Endothelial cell of hepatic sinusoid (primary cell): ENCODE results near the gene DNAI1.

Source experiments
- in situ Hi-C: cut with HindIII; loops from 2 replicates; pipeline ENCODE4 v1.10.0; 2017; ENCODE audit warnings: low sequenced_read_pairs

The DNAI1 gene

DNA sequence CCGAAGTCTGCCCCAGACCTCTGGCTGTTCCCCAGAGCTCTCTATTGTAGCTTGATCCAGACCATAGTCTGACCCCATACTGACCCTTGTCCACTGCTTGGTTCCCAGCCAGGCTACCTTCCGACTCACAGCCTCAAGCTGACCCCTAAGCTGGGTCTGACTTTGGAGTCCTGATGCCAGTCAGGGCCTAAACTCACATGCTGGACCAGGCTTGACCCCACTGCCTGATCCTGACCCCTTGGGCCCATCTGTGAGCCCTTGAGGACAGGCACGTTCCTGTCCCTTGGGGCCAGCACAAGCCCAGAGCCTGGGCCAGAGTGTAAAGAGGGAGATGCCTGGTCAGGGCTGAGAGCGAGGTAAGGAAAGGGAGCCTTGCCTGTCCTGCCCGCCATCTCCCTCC lies 96.9 kb downstream of the DNAI1 start:
- in situ Hi-C loops: no loop called here

DNA sequence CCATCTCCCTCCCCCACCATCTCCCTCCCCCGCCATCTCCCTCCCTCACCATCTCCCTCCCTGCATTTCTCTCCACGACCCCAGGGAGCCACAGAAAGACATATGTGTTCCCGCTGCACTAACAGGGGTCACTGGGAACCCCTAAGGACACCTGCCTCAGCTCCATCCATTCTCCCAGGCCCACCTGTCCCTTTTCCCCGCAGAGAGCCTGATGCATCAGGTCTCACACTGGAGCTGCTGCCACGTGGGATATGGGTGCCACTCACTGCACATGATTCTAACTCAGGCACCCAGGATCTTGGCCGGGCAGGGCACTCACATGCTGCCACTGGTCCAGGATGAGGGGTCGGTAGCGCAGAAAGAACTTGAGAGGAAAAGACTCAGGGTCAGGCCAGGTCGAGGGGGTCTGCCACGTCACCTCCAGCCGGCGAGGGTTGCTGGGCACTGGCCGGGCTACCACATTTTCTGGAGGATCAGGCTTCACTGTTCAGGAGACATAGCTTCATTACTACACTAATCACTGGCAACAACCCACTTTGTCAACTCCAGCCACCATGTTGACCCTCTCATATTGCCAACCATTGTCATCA lies 97.4 kb downstream of the DNAI1 start:
- in situ Hi-C loops: no loop called here

DNA sequence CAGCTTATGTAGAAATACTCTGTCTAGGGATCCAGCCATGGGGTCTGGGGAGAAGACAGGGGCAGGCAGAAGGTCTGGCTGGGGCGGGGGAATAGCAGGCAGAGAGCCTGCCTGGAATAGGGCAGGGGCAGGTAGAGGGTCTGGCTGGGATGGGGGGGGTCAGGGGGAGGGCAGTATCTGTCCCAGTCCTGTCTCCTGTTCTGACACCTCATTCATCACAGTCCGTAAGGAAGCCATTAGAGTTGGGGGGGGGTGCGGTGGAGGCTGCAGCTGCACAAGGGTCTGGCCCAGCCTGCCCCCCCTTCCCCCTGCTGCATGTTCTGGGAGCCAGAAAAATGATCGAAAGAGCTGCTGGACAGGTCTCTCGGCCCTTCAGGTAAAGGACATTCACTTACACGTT lies 98.3 kb downstream of the DNAI1 start:
- in situ Hi-C loops: no loop called here

DNA sequence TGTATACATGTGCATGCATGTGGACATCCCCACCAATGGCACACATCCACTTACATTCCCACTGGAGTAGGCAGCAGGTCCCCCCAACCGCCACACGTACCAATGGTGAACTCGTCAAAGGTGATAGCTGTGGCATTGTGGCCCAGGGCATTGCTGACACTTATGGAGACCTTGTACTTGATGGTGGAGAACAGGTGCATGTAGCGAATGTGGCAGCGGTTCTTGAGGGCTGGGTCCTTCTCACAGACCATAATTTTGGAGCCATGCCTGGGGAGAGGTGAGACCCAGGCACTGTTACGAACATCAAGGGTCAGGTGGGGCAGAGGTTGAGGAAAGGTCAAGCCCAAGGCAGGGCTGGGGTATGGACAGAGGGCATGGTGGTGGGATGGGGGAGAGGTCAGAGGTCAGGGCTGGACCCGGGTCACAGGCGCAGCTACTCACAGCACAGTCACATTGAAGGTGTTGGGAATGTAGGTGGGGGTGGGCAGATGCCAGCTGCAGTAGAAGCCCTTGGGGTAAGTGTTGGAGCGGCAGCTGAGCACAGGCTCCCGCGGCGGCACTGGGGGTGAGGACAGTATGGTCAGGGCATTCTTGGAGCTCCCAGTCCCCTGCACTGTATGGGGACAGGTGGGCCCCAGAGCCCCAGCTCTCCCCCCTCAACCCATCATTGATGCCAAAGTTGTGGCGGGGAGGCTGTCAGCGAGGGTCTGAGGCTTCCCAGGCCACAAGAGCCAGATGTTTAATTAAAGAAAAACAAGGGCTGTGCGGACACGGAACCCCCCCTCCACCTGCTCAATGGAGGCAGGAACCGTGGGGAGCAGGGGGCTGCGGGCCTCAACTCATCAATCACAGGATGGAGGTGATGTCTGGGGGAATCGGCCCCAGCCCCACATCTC lies 99.1 kb downstream of the DNAI1 start:
- in situ Hi-C loops: no loop called here

DNA sequence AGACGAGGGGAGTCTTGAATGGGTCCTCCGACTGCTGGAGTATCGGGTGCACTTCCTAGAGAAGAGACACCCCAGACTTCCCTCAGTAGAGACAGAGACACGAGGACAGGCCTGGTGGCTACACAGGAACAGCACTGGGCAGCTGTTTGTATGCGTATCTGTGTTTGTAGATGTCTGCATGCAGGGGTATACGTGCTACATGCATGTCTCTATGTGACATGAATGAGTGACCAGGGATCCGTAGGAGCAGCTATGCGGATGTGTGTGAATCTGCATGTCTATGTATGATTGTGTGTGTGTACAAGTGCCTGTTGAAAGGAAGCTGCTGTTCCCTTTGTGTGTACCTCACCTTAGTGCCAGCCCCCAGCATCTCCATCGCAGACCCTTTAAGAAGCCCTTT lies 99.8 kb downstream of the DNAI1 start:
- in situ Hi-C loops: no loop called here

DNA sequence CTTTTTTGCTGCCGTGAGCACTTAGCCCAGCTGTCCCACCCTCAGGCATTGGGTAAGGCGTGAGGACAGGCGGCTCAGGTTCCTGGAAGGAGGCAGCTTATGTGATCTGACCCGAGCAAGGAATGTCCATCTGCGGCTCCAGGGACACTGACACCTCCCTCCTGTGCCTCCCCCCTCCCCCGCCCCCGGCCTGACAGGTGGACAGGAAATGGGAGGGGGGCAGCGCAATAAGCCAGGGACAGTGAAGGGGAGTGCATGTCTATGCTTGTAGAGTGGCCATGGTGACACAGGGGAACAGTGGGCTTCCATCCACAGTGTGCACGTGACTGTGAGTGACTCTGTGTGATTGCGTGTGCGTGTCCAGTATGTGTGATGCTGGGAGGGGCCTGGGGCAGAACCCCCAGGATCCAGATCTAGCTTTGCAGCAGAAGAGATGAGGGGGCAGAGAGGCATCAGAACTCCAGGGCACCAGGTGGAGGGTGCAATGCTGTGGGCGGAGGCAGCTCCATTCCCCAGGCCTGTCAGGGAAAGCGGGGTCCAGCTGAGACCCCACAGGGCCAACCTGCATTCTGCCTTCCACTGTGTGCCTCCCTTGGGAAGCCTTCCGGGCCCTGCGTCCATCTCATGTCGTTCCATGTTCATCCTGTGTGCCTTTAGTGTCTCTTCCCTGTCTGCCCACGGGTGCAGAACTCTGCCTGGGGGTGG lies 100.5 kb downstream of the DNAI1 start:
- in situ Hi-C loops: no loop called here

DNA sequence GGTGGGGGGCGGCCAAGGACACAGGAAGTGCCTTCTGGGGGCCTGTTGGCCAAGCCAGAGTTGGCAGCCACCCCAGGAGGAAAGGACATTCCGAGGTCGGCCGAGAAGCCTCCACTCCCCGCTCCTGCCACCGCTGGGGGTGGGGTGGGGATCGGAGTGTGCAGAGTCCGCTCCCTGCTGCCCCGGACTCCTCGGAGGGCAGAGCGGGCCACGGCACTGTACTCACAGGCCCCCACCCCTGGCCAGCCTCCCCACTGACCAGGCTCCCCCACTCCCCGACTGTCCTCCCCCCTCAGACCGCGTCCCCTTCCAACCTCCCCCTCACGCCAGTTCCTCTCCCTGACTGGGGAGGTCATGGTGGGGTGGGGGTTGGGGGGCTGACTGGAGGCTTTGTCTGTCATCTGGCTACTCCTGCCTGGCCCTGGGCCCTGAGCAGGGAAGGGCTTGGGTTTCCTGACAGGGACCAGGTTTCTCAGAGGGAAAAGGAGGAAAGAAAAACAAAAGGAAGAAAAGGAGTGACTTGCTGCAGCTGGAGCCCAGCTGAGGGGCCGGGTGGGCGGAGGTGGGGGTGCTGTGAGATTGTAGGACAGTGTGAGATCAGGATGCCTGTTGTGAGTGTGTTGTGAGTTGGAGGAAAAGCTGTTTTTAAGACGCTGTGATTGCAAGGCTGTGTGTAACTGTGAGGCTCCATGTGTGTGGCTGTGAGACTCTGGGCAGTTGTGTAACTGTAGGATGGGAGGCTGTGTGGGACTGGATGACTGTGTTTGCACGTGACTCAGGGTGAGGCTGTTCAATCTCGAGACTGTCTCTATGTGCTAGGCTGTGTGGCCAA lies 101.2 kb downstream of the DNAI1 start:
- in situ Hi-C loops: no loop called here

DNA sequence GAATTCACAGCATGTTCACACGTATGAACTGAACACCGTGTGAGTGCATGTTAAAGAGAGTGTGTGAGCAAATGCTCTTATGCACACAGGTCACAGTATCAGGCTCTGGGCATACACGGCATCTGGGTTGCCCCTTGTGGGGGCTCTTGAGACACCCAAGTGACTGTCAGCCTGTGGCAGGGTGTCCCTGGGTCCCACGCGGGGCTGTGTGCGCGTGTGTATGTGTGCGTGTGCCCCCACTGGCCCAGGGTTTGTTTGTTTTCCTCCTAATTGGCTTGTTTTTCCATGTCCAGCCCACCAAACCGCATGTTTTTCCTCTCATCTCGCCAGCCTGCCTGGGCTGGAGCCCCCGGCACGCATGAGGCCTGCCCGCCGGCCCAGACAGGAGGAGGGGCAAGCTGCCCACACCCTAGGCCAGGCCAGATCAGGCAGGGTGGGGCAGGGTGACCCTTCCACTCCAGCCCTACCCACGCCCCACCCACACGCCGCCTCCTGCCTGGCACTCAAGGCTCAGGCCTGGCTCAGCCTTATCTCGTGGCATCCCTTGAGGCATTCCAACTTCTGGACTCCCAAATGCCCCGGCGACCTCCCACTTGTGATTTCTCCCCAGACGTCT lies 102.1 kb downstream of the DNAI1 start:
- in situ Hi-C loops: no loop called here

DNA sequence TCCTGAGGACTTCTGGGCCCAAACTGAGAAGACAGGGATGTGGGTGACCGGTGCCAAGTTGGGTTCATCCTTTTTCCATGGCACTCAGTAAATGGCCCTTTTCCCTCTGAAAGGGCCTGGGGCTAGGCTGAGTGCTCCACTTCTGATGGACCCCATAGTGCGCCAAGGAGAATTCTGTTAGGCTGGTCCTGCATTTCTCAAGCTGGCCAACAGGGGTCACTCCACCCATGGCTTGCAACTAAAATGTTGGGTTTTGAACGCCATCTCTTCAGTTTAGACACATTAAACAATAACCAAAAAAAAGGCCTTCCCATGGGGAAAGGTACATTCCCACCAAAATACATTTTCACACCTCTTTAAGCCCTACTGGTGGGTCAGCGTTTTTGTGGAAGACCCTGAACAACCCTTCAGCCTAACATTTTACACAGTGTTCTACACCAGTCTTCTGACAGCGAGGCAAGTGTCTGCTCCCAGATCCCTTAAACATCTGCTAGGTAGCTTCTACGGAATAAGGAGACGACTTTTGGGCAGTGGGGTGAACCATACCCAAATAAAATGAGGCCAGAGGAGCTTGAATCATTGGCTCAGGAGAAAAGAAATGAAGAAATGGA lies 103.6 kb downstream of the DNAI1 start:
- in situ Hi-C loops: no loop called here

DNA sequence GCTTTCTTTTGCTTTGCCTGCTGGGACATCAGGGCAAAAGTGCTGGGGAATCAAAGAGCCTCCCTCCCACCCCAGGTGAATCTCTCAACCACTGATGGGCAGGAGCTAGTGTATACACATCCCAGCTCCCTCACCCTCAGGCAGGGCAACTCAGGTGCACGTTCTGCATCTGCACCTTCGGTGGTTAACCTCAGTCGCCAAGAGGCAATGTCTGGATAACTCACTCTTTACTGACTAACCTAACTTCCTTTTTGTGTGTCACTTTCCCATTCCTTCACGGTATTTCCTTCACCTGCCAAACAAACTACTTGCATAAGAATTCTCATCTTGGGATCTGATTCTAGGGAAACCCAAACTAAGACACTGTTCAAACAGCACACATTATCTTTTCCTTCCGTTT lies 104.7 kb downstream of the DNAI1 start:
- in situ Hi-C loops: no loop called here

DNA sequence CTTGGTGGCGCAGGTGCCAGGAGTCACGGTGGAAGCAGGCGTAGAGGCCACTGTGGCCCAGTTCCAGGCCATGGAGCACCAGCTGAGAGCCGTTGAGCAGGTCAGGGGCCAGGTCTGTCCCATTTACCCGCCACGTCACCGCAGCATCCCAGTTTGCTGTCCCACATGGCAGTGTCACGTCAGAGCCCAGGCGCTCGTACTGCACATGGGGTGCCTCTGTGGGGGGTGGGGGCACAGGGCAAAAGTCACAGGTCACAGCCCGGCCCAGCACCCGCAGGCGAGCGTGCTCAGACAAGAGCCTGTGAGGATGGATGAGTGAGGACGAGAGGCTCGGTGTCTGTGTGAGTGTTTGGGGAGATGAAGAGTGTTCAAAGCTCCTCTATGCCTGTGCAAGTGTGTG lies 106.0 kb downstream of the DNAI1 start:
- in situ Hi-C loops: no loop called here

DNA sequence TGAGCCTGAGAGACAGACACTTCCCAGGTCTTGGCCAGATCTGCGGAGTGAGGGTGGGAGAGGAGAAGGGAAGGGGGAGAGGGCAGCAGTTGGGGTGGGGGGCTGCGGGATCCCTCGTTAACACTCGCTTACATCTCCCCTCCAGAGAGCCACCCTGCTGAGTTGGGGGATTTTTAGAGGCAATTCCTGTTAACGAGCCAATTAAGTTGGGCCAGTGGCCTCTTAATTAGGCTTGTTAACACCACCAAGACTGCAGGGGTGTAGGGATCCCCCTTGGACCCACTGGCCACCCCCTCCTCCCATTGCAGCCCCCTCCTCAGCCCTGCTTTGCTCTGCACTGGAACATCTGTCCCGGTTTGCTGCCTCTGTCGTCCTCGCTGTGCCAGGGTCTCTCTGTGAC lies 107.3 kb downstream of the DNAI1 start:
- in situ Hi-C loops: no loop called here

DNA sequence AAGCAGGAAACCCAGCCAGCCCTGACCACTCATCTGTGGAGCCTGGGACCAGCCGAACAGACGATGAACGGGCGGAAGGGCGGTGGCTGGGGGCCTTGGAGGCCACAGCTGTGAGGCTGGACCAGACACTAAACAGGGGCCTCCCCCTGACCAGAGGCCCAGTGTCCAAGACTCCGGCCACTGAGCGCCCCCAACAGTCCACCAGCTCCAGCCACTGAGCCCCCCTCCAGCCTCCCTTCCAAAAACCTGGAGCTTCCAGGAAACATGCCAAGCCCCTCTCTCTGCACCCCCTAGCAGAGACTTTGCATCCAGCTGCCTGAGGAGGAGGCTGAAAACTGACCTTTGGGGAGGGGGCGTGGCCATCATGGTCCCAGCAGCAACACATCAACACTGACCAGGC lies 107.7 kb downstream of the DNAI1 start:
- in situ Hi-C loops: no loop called here

DNA sequence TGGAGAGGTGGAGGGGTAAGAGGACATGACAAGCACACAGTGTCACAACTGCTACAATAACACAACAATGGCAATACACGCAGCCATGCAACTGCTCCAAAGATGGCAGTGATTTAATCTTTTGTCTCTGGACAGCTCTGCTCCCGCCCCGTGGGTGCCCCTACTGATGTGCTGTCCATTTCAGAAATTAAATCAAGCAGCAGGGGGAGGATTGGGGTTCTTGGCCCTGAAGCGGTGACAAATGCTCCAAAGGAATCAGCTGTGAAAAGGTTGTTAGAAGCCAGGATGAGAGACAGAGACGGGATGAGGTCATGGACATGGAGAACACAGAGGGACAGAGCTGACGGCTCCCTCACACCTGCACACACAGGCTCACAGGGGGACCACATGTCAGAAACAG lies 108.4 kb downstream of the DNAI1 start:
- in situ Hi-C loops: no loop called here

DNA sequence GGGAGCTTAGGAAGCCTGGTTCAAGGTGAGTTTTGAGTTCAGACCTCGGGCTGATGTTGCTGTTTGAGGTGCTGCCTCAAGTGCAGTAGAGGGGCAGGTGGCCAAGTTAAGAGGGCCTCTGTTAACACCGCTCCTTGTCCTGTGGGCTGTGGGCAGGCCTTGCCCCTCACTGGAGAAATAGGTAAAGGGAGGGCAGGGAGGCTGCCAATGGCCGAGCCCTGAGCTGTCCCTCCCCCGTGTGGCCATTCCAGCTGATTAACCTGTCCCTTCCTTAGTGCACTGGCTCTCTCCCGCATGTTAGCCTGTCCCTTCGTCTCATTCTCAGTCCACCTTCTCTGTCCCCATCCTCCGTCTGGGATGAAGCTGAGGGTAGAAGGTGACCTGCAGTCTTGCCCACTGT lies 109.5 kb downstream of the DNAI1 start:
- in situ Hi-C loops: no loop called here

DNA sequence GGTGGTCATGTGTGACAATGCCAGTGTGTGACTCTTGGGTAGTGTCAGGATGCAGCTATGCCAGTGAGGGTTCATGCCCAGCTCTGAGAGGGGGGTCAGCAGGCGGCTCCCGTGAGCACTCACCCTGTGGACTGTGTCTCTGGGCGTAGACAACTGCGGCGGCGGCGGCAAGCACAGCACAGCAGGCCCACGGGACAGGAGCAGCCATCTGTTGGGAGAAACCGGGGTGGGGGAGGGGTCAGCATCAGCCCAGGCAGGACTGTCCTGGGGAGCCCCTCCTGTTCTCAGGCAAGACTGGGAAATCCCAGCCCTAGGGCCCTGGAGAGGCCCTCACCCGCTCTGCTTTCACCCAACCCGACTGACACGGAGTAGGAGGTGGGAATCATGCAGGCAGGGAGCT lies 110.2 kb downstream of the DNAI1 start:
- in situ Hi-C loops: no loop called here

DNA sequence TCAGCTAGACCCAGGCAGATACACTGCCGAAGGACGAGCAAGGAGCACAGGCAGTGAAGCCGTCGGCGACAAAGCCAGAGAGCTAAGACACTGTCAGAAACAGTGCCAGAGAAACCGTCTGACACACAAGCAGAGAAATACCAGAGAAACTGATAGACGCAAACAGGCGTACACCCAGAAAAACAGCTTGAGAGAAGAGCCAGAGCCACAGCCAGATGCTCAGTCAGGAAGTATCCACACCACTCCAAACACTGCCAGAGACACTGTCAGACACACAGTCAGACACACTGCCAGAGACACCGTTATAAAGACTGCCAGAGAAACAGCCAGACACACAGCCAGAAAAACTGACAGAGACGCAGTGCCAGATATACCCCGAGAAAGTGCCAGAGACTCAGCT lies 111.8 kb downstream of the DNAI1 start:
- in situ Hi-C loops: loop anchor here (10.0 kb wide), 1 partner anchor 306 kb away; no protein-coding TSS in a partner anchor
